Neural progenitor cell (in vitro differentiated cells): Measurements from ENCODE around the gene PLP1. TPM values are rescaled to one million over a fixed set of nuclear protein-coding genes. Genes with fewer than 3 reads are reported as not detected.

Source experiments
- DNase-seq: peaks from one replicate; pipeline ENCODE4 v3.0.0-alpha.2; 2016; ENCODE audit warnings: low spot score
- H2AFZ ChIP-seq: fragments of 200-600 bp; sonication (generic); replicated peaks from 2 replicates; pipeline ENCODE4 v1.6.1; 2016; ENCODE audit warnings: antibody characterized with exemption
- H3F3A ChIP-seq: fragments of 200-600 bp; sonication (generic); 2 replicates; pipeline ENCODE4 v1.6.1; 2016; ENCODE audit warnings: antibody characterized with exemption, low read depth
- H3K27ac ChIP-seq: fragments of 200-600 bp; sonication (generic); 2 replicates; pipeline ENCODE4 v1.5.1; 2016; ENCODE audit warnings: mild to moderate bottlenecking
- H3K27me3 ChIP-seq: fragments of 200-600 bp; sonication (generic); 2 replicates; pipeline ENCODE4 v1.6.1; 2016; ENCODE audit warnings: mild to moderate bottlenecking, moderate library complexity
- H3K36me3 ChIP-seq: fragments of 200-600 bp; sonication (generic); 2 replicates; pipeline ENCODE4 v1.5.1; 2016
- H3K4me1 ChIP-seq: fragments of 200-600 bp; sonication (generic); 2 replicates; pipeline ENCODE4 v1.6.1; 2016; ENCODE audit warnings: mixed run types
- H3K4me2 ChIP-seq: fragments of 200-600 bp; sonication (generic); 2 replicates; pipeline ENCODE4 v1.6.1; 2016
- H3K4me3 ChIP-seq: fragments of 200-600 bp; sonication (generic); 2 replicates; pipeline ENCODE4 v1.5.1; 2016
- H3K79me2 ChIP-seq: fragments of 200-600 bp; sonication (generic); 2 replicates; pipeline ENCODE4 v1.6.1; 2016; ENCODE audit warnings: low read depth
- H3K9ac ChIP-seq: fragments of 200-600 bp; sonication (generic); 2 replicates; pipeline ENCODE4 v1.6.1; 2016
- H3K9me3 ChIP-seq: fragments of 200-600 bp; sonication (generic); 2 replicates; pipeline ENCODE4 v1.5.1; 2016; ENCODE audit warnings: low read depth
- H4K20me1 ChIP-seq: fragments of 200-600 bp; sonication (generic); 2 replicates; pipeline ENCODE4 v1.6.1; 2016; ENCODE audit warnings: low read depth
- H3K27ac Mint-ChIP-seq: 3 replicates; pipeline ENCODE4 v1.8.0; 2021; ENCODE audit warnings: mixed read lengths
- H3K27me3 Mint-ChIP-seq: 2 replicates; pipeline ENCODE4 v1.8.0; 2022; ENCODE audit warnings: low read depth, mild to moderate bottlenecking, inconsistent platforms, moderate library complexity, mixed read lengths; ENCODE audit not compliant: insufficient read depth
- H3K36me3 Mint-ChIP-seq: 3 replicates; pipeline ENCODE4 v1.8.0; 2021; ENCODE audit warnings: mixed read lengths
- H3K4me1 Mint-ChIP-seq: 3 replicates; pipeline ENCODE4 v1.8.0; 2021; ENCODE audit warnings: mixed read lengths
- H3K4me3 Mint-ChIP-seq: 3 replicates; pipeline ENCODE4 v1.8.0; 2021; ENCODE audit warnings: mild to moderate bottlenecking, moderate library complexity, mixed read lengths
- H3K9me3 Mint-ChIP-seq: 3 replicates; pipeline ENCODE4 v1.8.0; 2020; ENCODE audit warnings: mixed read lengths
- EZH2 ChIP-seq: fragments of 200-600 bp; sonication (generic); IDR thresholded peaks from 2 replicates; pipeline ENCODE4 v1.6.1; 2017; ENCODE audit warnings: antibody characterized with exemption, mild to moderate bottlenecking, moderate library complexity
- EZH2phosphoT487 ChIP-seq: fragments of 200-600 bp; sonication (generic); IDR thresholded peaks from 2 replicates; pipeline ENCODE4 v1.6.1; 2017; ENCODE audit warnings: antibody characterized with exemption
- total RNA-seq: library from RNA; depleted of rRNA; stranded (reverse); fragments of >200 nt; gene quantifications from 2 replicates; pipeline ENCODE4 v1.2.3, GENCODE V29; 2015; ENCODE audit warnings: low replicate concordance
- TF ChIP-seq, protein P1 (sequence below): fragments of 200-600 bp; sonication (generic); IDR thresholded peaks from 2 replicates; pipeline ENCODE4 v1.5.1; 2017; ENCODE audit warnings: antibody characterized with exemption, mild to moderate bottlenecking

Gene PLP1
- total RNA-seq, 1 donor from 2014 or later, result 107 TPM

DNA sequence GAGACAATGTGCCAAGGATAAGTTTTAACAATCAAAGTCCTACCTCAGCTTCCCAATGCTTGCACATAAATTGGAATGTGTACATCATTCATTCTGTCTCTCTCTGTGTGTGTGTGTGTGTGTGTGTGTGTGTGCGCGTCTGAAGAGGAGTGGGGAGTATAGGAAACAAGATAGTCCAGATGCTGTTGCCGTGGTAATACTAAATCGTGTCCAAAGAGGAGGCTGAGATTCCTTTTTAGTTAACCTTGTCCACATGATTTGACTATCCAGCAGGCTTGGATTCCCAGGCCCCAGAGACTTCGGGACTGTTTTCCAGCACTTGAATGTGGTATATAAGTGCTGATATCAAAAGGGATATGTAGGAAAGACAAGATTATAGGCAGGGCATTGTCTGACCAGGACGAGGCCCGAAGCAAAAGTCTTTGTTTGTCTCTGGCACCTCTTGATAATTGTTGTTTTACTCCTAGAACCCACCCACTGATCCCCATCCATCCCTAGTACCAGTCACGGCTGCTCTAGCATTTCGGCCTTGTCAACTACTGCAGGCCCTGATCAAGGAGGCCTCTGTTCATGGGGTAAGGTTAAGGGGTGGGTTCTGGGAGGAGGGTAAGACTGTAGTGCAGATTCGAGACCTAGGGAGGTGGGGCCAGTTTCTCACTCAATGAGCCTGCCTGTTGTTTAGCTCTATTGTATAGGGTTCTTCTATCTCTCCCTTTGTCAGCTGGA, 3.9 kb downstream of the PLP1 start:
- Mint-ChIP-seq H3K27ac (peak overlapping the region; percentile 72), H3K9me3 (no peaks in the 10 kb centered on the region), H3K4me3 (peak overlapping the region; percentile 33), H3K36me3 (no peaks in the 10 kb centered on the region), H3K27me3 (peaks cover 5% of the 10 kb centered on the region), H3K4me1 (peaks cover 78% of the 10 kb centered on the region)
- peaks cover 48% of the 10 kb centered on the region for H3F3A ChIP-seq
- H3K36me3 ChIP-seq, result no peaks in the 10 kb centered on the region
- TF ChIP-seq, protein P1, sequence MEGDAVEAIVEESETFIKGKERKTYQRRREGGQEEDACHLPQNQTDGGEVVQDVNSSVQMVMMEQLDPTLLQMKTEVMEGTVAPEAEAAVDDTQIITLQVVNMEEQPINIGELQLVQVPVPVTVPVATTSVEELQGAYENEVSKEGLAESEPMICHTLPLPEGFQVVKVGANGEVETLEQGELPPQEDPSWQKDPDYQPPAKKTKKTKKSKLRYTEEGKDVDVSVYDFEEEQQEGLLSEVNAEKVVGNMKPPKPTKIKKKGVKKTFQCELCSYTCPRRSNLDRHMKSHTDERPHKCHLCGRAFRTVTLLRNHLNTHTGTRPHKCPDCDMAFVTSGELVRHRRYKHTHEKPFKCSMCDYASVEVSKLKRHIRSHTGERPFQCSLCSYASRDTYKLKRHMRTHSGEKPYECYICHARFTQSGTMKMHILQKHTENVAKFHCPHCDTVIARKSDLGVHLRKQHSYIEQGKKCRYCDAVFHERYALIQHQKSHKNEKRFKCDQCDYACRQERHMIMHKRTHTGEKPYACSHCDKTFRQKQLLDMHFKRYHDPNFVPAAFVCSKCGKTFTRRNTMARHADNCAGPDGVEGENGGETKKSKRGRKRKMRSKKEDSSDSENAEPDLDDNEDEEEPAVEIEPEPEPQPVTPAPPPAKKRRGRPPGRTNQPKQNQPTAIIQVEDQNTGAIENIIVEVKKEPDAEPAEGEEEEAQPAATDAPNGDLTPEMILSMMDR, result no peak
- TF ChIP-seq EZH2phosphoT487 (no peak), EZH2 (no peak)
- H3K4me2 ChIP-seq, result peak overlapping the region; percentile 60
- no peaks in the 10 kb centered on the region for H3K27me3 ChIP-seq
- no peak overlapping the region for H3K9ac ChIP-seq
- peaks cover 62% of the 10 kb centered on the region for H3K79me2 ChIP-seq
- H3K9me3 ChIP-seq, result no peaks in the 10 kb centered on the region
- no peak overlapping the region for H2AFZ ChIP-seq
- H4K20me1 ChIP-seq, result peaks cover 3% of the 10 kb centered on the region
- no peak overlapping the region for H3K4me3 ChIP-seq
- peak overlapping the region; percentile 80 for H3K27ac ChIP-seq
- no peak for DNase-seq
- peaks cover 87% of the 10 kb centered on the region for H3K4me1 ChIP-seq

DNA sequence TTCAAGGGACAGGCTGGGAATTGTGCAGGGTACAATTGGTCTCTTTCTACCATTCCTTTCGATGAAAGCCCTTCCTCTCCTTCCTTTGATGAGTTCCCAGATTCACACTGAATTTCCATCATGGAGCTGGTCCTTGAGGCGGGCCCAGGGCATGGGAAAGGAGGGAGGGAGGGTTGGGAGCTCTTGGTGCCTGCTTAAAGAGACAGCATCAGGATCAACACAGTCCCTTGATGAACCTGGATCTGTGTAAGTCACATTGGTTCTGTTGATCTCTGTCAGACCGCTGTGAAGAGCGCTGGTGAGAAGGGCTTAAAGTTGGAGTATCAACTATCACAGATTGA, 4.4 kb downstream of the PLP1 start:
- Histone ChIP-seq H3K27ac (peak overlapping the region; percentile 80), H3K4me2 (peak overlapping the region; percentile 60), H3K27me3 (no peaks in the 10 kb centered on the region), H3K79me2 (peaks cover 62% of the 10 kb centered on the region), H3K4me3 (no peak overlapping the region), H2AFZ (no peak overlapping the region), H3K9me3 (no peaks in the 10 kb centered on the region), H4K20me1 (peaks cover 3% of the 10 kb centered on the region), H3K4me1 (peaks cover 85% of the 10 kb centered on the region), H3F3A (peaks cover 43% of the 10 kb centered on the region), H3K36me3 (no peaks in the 10 kb centered on the region), H3K9ac (no peak overlapping the region)
- Mint-ChIP-seq H3K36me3 (no peaks in the 10 kb centered on the region), H3K27ac (peak overlapping the region; percentile 72), H3K4me3 (peak overlapping the region; percentile 33), H3K4me1 (peaks cover 76% of the 10 kb centered on the region), H3K27me3 (peaks cover 5% of the 10 kb centered on the region), H3K9me3 (no peaks in the 10 kb centered on the region)
- DNase-seq, result peak; percentile 60
- TF ChIP-seq, protein P1, result no peak
- TF ChIP-seq EZH2 (no peak), EZH2phosphoT487 (no peak)

DNA sequence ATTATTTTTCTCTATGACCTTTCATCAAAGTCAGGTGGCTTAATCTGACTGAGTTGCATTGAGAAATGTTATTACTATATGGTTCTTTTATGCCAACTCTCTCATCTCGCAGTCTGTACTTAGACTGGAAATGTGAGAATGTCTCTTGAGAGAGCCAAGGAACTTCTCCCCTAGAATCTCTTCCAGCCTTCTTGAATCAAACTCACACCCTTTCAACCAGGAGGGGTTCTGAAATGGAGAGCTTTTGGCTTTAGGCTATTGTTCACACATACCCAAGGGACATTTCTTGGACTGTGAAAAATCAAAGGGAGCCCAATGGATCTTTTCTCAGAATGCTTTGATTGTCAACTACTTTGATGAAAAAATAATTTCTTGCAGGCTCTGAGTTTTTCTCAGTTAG, 5.1 kb downstream of the PLP1 start:
- H3K27me3 ChIP-seq, result no peaks in the 10 kb centered on the region
- Mint-ChIP-seq H3K9me3 (no peaks in the 10 kb centered on the region), H3K4me1 (peaks cover 72% of the 10 kb centered on the region), H3K4me3 (no peak overlapping the region), H3K36me3 (no peaks in the 10 kb centered on the region), H3K27ac (peak overlapping the region; percentile 36), H3K27me3 (peaks cover 3% of the 10 kb centered on the region)
- DNase-seq, result no peak
- no peak overlapping the region for H3K9ac ChIP-seq
- TF ChIP-seq EZH2phosphoT487, result no peak
- TF ChIP-seq, protein P1, result no peak
- TF ChIP-seq EZH2, result no peak
- H3K79me2 ChIP-seq, result peaks cover 62% of the 10 kb centered on the region
- H3K36me3 ChIP-seq, result no peaks in the 10 kb centered on the region
- no peak overlapping the region for H3K4me3 ChIP-seq
- H3K9me3 ChIP-seq, result no peaks in the 10 kb centered on the region
- H3K4me1 ChIP-seq, result peaks cover 78% of the 10 kb centered on the region
- H3F3A ChIP-seq, result peaks cover 38% of the 10 kb centered on the region
- peaks cover 3% of the 10 kb centered on the region for H4K20me1 ChIP-seq
- H3K4me2 ChIP-seq, result peak overlapping the region; percentile 60
- H3K27ac ChIP-seq, result peak overlapping the region; percentile 80
- H2AFZ ChIP-seq, result no peak overlapping the region
